D721Med (cell line): ENCODE measurements around the gene CLEC14A.

ENCODE experiments used
- DNase-seq: peaks from one replicate; pipeline ENCODE4 v3.0.0; 2011; ENCODE audit warnings: low spot score; ENCODE audit not compliant: insufficient read length
- FAIRE-seq: peaks from 2 replicates; lab custom pipeline; 2011; peaks lifted over from hg19 to GRCh38; lab: Jason Lieb, UNC
- CTCF ChIP-seq: IDR thresholded peaks from 2 replicates; pipeline ENCODE4 v1.5.1; 2012; ENCODE audit warnings: mild to moderate bottlenecking, control low read depth; ENCODE audit not compliant: insufficient read depth; ENCODE audit errors: missing control alignments

Gene CLEC14A

DNA sequence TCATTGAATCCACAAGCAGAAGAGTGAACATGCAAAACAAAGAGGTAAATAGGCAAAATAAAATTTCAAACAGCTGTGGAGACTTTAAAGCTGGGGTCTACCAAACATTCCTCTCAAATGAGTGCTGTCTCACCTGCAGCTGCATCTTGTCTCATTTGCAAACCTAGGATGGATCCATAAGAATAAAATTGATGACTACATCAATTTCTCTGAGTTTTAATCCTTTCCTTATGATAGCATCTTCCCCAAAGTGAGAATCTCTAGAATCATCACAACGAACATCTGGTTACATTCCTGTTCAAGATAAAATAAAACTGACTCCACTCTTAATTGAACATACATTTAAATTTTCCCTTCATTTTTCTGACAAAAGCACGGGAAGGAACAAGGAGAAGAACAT lies 29.9 kb downstream of the CLEC14A start:
- FAIRE-seq (no peak), DNase-seq (no peak)
- no peak for TF ChIP-seq CTCF

GRCh38 chr14:38224338-38224737 lies 31.6 kb downstream of the CLEC14A start:
- TF ChIP-seq CTCF, result no peak
- DNase-seq (no peak), FAIRE-seq (no peak)

- no peak for FAIRE-seq
- DNase-seq, result no peak
- no peak for TF ChIP-seq CTCF
Measured at GRCh38 chr14:38221077-38221476, 34.8 kb downstream of the CLEC14A start.

DNA sequence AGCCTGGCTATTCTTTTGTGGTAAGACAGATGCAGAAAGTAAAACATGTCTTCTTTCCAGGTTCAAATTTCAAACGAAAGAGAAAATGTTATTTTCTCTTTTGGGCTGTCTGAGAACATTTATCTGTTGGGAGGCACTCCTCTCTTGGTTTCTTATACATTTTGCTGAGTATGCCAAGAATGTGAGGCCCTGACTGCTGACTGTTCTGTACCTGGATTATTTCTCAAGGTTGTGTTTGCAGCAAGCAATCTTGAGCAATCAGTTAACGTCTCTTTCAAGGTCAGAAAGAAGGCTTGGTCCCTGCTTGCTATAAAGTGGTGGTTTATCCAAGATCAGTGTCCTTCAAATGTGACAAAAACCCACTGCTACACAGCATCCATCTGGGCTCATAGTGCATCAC lies 38.3 kb downstream of the CLEC14A start:
- no peak for TF ChIP-seq CTCF
- DNase-seq (no peak), FAIRE-seq (no peak)

GRCh38 chr14:38213001-38213400 lies 42.9 kb downstream of the CLEC14A start:
- DNase-seq, result no peak
- no peak for TF ChIP-seq CTCF
- no peak for FAIRE-seq

DNA sequence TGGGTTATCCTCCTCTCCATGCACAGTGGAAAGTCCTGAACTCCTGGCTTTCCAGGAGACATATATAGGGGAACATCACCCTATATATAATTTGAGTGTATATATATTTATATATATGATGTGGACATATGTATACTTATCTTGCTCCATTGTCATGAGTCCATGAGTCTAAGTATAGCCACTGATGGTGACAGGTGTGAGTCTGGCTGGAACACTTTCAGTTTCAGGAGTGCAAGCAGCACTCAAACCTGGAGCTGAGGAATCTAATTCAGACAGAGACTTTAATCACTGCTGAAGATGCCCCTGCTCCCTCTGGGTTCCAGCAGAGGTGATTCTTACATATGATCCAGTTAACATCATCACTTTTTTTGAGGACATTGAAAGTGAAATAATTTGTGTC lies 43.8 kb downstream of the CLEC14A start:
- no peak for DNase-seq
- TF ChIP-seq CTCF, result no peak
- no peak for FAIRE-seq

- no peak for FAIRE-seq
- DNase-seq, result no peak
- TF ChIP-seq CTCF, result no peak
Measured at GRCh38 chr14:38211255-38211735, 44.6 kb downstream of the CLEC14A start.
